ENCODE results near the gene ANAPC5.
"Not testable (repeated sequence)": the region's sequence is repeated elsewhere in the genome, so short reads cannot be mapped to it uniquely, and the experiment has no call there.

Gene ANAPC5

GRCh38 chr12:121323908-121324307 lies 28.3 kb downstream of the ANAPC5 start:
- no peak for TF ChIP-seq CTCF (IDR thresholded peaks at IDR 0.05; ENCODE audit: poor library complexity, severe bottlenecking)
- Histone ChIP-seq H3K27me3 (ENCODE audit: insufficient read depth, poor library complexity, severe bottlenecking) (no peaks in the 10 kb centered on the region), H3K36me3 (ENCODE audit: low read depth) (peaks cover 80% of the 10 kb centered on the region), H3K27ac (ENCODE audit: poor library complexity, severe bottlenecking) (no peak overlapping the region), H3K4me1 (ENCODE audit: insufficient read depth, poor library complexity, severe bottlenecking) (no peaks in the 10 kb centered on the region), H3K9me3 (ENCODE audit: severe bottlenecking) (no peaks in the 10 kb centered on the region), H3K4me3 (ENCODE audit: severe bottlenecking) (no peak overlapping the region)
- no peak for ATAC-seq (ENCODE audit: low read depth)
- DNase-seq (ENCODE audit: low spot score): no peak

GRCh38 chr12:121318121-121318520 lies 34.1 kb downstream of the ANAPC5 start:
- no peak for TF ChIP-seq CTCF (IDR thresholded peaks at IDR 0.05; ENCODE audit: poor library complexity, severe bottlenecking)
- Histone ChIP-seq H3K4me3 (ENCODE audit: severe bottlenecking) (no peak overlapping the region), H3K36me3 (ENCODE audit: low read depth) (peaks cover 61% of the 10 kb centered on the region), H3K27me3 (ENCODE audit: insufficient read depth, poor library complexity, severe bottlenecking) (no peaks in the 10 kb centered on the region), H3K9me3 (ENCODE audit: severe bottlenecking) (no peaks in the 10 kb centered on the region), H3K27ac (ENCODE audit: poor library complexity, severe bottlenecking) (no peak overlapping the region), H3K4me1 (ENCODE audit: insufficient read depth, poor library complexity, severe bottlenecking) (no peaks in the 10 kb centered on the region)
- ATAC-seq (ENCODE audit: low read depth) (no peak), DNase-seq (ENCODE audit: low spot score) (no peak)

GRCh38 chr12:121314431-121314830 lies 37.8 kb downstream of the ANAPC5 start:
- Histone ChIP-seq H3K27ac (ENCODE audit: poor library complexity, severe bottlenecking) (no peak overlapping the region), H3K4me1 (ENCODE audit: insufficient read depth, poor library complexity, severe bottlenecking) (no peaks in the 10 kb centered on the region), H3K9me3 (ENCODE audit: severe bottlenecking) (no peaks in the 10 kb centered on the region), H3K27me3 (ENCODE audit: insufficient read depth, poor library complexity, severe bottlenecking) (no peaks in the 10 kb centered on the region), H3K4me3 (ENCODE audit: severe bottlenecking) (no peak overlapping the region), H3K36me3 (ENCODE audit: low read depth) (peaks cover 60% of the 10 kb centered on the region)
- ATAC-seq (ENCODE audit: low read depth): no peak
- TF ChIP-seq CTCF (IDR thresholded peaks at IDR 0.05; ENCODE audit: poor library complexity, severe bottlenecking): no peak
- no peak for DNase-seq (ENCODE audit: low spot score)

GRCh38 chr12:121310231-121310630 lies 42.0 kb downstream of the ANAPC5 start:
- not testable (repeated sequence) for H3K27ac ChIP-seq (ENCODE audit: poor library complexity, severe bottlenecking); H3K27me3 ChIP-seq (ENCODE audit: insufficient read depth, poor library complexity, severe bottlenecking); DNase-seq (ENCODE audit: low spot score); H3K4me1 ChIP-seq (ENCODE audit: insufficient read depth, poor library complexity, severe bottlenecking); H3K4me3 ChIP-seq (ENCODE audit: severe bottlenecking); H3K9me3 ChIP-seq (ENCODE audit: severe bottlenecking); ATAC-seq (ENCODE audit: low read depth)
- peaks cover 39% of the 10 kb centered on the region for H3K36me3 ChIP-seq (ENCODE audit: low read depth)

- ATAC-seq (ENCODE audit: low read depth); H3K9me3 ChIP-seq (ENCODE audit: severe bottlenecking); H3K4me3 ChIP-seq (ENCODE audit: severe bottlenecking); DNase-seq (ENCODE audit: low spot score); H3K27ac ChIP-seq (ENCODE audit: poor library complexity, severe bottlenecking); H3K27me3 ChIP-seq (ENCODE audit: insufficient read depth, poor library complexity, severe bottlenecking); H3K4me1 ChIP-seq (ENCODE audit: insufficient read depth, poor library complexity, severe bottlenecking): not testable (repeated sequence)
- H3K36me3 ChIP-seq (ENCODE audit: low read depth): peaks cover 30% of the 10 kb centered on the region
Observed at GRCh38 chr12:121307397-121307796, 44.8 kb downstream of the ANAPC5 start.

- no peaks in the 10 kb centered on the region for H3K4me1 ChIP-seq (ENCODE audit: insufficient read depth, poor library complexity, severe bottlenecking)
- H3K36me3 ChIP-seq (ENCODE audit: low read depth): peaks cover 8% of the 10 kb centered on the region
- ATAC-seq (ENCODE audit: low read depth) (no peak), DNase-seq (ENCODE audit: low spot score) (no peak)
- H3K27me3 ChIP-seq (ENCODE audit: insufficient read depth, poor library complexity, severe bottlenecking): no peaks in the 10 kb centered on the region
- no peaks in the 10 kb centered on the region for H3K9me3 ChIP-seq (ENCODE audit: severe bottlenecking)
- no peak overlapping the region for H3K4me3 ChIP-seq (ENCODE audit: severe bottlenecking)
- no peak overlapping the region for H3K27ac ChIP-seq (ENCODE audit: poor library complexity, severe bottlenecking)
- no peak for TF ChIP-seq CTCF (IDR thresholded peaks at IDR 0.05; ENCODE audit: poor library complexity, severe bottlenecking)
Observed at GRCh38 chr12:121304306-121304705, 47.9 kb downstream of the ANAPC5 start.

Data from RWPE2 (cell line).